T-helper 17 cell (primary cell): ENCODE data around the gene SH3RF1. TPM values are rescaled to one million over a fixed set of nuclear protein-coding genes. Genes with fewer than 3 reads are reported as not detected.

Experiments
- ATAC-seq: fragments of 150-1000 bp; cut with Tn5 transposase; 2 replicates; pipeline ENCODE4 v1.10.0; 2021; ENCODE audit warnings: mild to moderate bottlenecking, moderate library complexity
- DNase-seq, 3 donors: peaks; one replicate each; pipeline versions ENCODE4 v3.0.0 to v3.0.0-alpha.2; 2020 to 2021
- H3K9me3 ChIP-seq: one replicate; pipeline ENCODE4 v1.7.0; 2013; ENCODE audit warnings: low read length, mild to moderate bottlenecking; ENCODE audit not compliant: control insufficient read depth, poor library complexity, severe bottlenecking
- H3K27ac Mint-ChIP-seq: one replicate; pipeline ENCODE4 v1.8.0; 2022; ENCODE audit warnings: mild to moderate bottlenecking, moderate library complexity, mixed read lengths
- H3K27me3 Mint-ChIP-seq: one replicate; pipeline ENCODE4 v1.8.0; 2022; ENCODE audit warnings: mixed read lengths
- H3K36me3 Mint-ChIP-seq: one replicate; pipeline ENCODE4 v1.8.0; 2022; ENCODE audit warnings: low read depth, mixed read lengths
- H3K4me1 Mint-ChIP-seq: one replicate; pipeline ENCODE4 v1.8.0; 2022; ENCODE audit warnings: mild to moderate bottlenecking, mixed read lengths
- H3K4me3 Mint-ChIP-seq: one replicate; pipeline ENCODE4 v1.8.0; 2022; ENCODE audit warnings: mild to moderate bottlenecking, moderate library complexity, mixed read lengths
- total RNA-seq, 4 donors: library from RNA in 2 of 4; stranded (reverse) in 2 of 4; gene quantifications; one replicate each; pipeline ENCODE4 v1.2.3 and lab custom pipeline; 2022 to 2026

SH3RF1 gene
- total RNA-seq, 2 donors from 2014 or later = 0.16 to 0.42 TPM

- Mint-ChIP-seq H3K27ac (peak overlapping the region; percentile 10), H3K4me1 (peaks cover 2% of the 10 kb centered on the region), H3K4me3 (no peak overlapping the region), H3K27me3 (peaks cover 56% of the 10 kb centered on the region), H3K36me3 (no peaks in the 10 kb centered on the region)
- DNase-seq (no peak), ATAC-seq (no peak)
- H3K9me3 ChIP-seq = no peaks in the 10 kb centered on the region
These were observed 16.9 kb downstream of the SH3RF1 start for GRCh38 chr4:169253904-169254303.

DNA sequence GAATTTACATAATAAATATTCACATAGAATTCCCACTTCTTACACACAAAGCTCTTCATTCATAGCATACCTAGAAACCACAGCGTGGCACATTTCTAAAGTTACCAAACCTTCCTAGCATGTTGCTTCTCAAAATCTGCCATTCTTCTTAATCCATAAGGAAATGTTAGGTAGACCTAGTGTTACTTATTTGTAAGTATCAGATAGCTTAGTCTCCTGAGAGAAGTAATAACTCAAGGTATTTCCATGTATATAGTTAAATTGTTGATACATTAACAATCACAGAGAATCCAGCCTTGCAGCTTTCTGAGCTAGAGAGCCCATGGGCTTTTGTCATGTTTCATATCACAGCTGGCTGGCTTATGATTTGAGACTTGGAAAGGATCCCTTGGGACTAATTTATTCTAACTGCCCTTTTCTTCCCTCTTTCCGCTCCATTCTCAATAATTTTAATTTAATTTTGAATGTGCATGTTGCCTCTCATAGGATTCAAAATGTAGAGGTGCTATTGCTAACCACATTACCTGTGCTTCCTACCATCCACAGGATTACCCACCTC lies 17.6 kb downstream of the SH3RF1 start:
- H3K4me3 Mint-ChIP-seq = no peak overlapping the region
- H3K4me1 Mint-ChIP-seq = peaks cover 2% of the 10 kb centered on the region
- no peak overlapping the region for H3K27ac Mint-ChIP-seq
- no peak for ATAC-seq
- peaks cover 55% of the 10 kb centered on the region for H3K27me3 Mint-ChIP-seq
- H3K36me3 Mint-ChIP-seq = no peaks in the 10 kb centered on the region
- DNase-seq = no peak
- H3K9me3 ChIP-seq = no peaks in the 10 kb centered on the region

GRCh38 chr4:169252339-169253112 lies 18.2 kb downstream of the SH3RF1 start:
- no peak for DNase-seq
- no peak for ATAC-seq
- peaks cover 52% of the 10 kb centered on the region for H3K27me3 Mint-ChIP-seq
- no peak overlapping the region for H3K27ac Mint-ChIP-seq
- H3K4me1 Mint-ChIP-seq = peaks cover 2% of the 10 kb centered on the region
- no peak overlapping the region for H3K4me3 Mint-ChIP-seq
- no peaks in the 10 kb centered on the region for H3K9me3 ChIP-seq
- no peaks in the 10 kb centered on the region for H3K36me3 Mint-ChIP-seq

DNA sequence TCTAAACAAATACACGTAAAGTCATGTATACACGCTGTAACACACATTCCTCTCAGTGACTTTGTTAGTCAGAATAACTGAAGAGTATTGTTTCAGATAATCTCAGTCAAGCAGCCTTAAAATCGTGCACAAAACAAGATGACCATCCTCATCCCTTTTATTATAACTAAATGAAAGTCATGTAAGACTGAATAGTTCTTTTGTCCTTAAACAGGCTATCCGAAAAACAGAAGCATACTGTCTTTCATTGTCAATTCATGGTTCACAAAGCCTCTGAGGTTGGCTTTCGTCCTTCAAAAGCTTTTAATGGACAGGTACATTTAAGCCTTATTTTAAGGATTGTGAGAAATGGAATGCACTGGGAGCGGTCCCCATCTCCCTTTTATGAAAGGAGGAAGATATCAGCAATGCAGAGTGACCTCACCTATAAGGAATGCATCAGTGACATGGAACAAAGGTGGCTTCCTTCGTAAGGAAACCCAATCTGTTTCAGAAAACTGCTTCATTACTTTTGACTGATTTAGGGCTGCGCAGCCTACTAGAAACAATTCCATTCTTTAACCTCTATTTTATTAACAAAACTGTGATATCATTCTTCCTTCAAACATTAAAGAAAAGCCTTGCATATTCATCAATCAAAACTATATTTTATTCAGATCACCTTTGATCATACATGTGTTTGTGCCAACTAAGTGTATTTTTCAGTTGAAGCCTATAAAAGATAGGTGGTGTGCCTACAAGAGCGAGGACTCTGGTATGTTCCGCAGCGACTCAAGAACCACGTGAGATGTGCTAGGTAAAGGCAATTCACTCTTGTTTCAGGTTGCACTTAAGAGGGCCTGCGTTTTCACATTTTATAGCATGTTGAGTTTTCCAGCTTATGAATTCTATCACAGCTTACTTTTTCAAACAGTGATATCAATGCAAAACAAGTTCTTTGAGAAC lies 19.2 kb downstream of the SH3RF1 start:
- ATAC-seq (no peak), DNase-seq (no peak)
- peaks cover 2% of the 10 kb centered on the region for H3K4me1 Mint-ChIP-seq
- no peak overlapping the region for H3K4me3 Mint-ChIP-seq
- no peaks in the 10 kb centered on the region for H3K9me3 ChIP-seq
- no peaks in the 10 kb centered on the region for H3K36me3 Mint-ChIP-seq
- H3K27ac Mint-ChIP-seq = no peak overlapping the region
- peaks cover 47% of the 10 kb centered on the region for H3K27me3 Mint-ChIP-seq

- H3K4me3 Mint-ChIP-seq = no peak overlapping the region
- DNase-seq (no peak), ATAC-seq (no peak)
- H3K4me1 Mint-ChIP-seq = peaks cover 2% of the 10 kb centered on the region
- no peak overlapping the region for H3K27ac Mint-ChIP-seq
- peaks cover 47% of the 10 kb centered on the region for H3K27me3 Mint-ChIP-seq
- H3K36me3 Mint-ChIP-seq = no peaks in the 10 kb centered on the region
- no peaks in the 10 kb centered on the region for H3K9me3 ChIP-seq
These were observed 20.0 kb downstream of the SH3RF1 start for GRCh38 chr4:169250796-169251195.

DNA sequence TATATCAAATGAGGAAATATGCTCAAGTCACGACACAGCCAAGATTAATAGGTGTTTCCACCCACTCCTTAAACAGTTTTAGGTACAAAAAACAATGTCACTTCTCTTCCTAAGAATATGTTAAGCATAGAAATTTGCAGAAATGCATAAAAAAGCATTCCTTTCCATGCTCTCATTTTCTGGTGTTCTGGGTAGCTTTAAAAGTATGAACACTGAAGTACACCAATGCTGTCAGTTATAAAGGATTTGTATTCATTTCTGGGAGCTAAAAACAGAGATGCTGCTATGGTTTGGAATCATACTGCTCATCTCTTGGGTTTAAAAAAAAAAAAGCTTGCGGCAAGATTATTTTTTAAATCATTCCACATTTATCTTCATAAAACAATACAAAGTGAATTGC lies 20.8 kb downstream of the SH3RF1 start:
- DNase-seq (no peak), ATAC-seq (no peak)
- H3K27ac Mint-ChIP-seq = no peak overlapping the region
- H3K4me3 Mint-ChIP-seq = no peak overlapping the region
- peaks cover 2% of the 10 kb centered on the region for H3K4me1 Mint-ChIP-seq
- H3K36me3 Mint-ChIP-seq = no peaks in the 10 kb centered on the region
- peaks cover 47% of the 10 kb centered on the region for H3K27me3 Mint-ChIP-seq
- H3K9me3 ChIP-seq = no peaks in the 10 kb centered on the region

- Mint-ChIP-seq H3K27ac (no peak overlapping the region), H3K4me1 (no peaks in the 10 kb centered on the region)
These were observed 21.4 kb downstream of the SH3RF1 start for GRCh38 chr4:169249214-169249973.

DNA sequence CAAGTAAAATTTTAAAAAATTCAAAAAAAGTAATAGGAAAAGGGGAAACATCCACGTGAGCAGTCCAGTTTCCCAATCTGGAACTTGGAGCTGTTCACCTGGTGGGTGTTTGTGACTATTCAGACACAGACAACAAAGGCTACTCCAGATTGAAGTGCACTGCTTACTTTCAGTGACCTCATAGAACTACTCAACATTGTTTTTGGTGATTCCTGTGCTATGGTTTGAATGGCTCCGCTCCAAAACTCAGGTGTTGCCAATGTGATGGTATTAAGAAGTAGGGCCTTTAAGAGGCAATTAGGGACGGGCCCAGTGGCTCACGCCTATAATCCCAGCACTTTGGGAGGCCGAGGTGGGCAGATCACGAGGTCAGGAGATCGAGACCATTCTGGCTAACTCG lies 22.1 kb downstream of the SH3RF1 start:
- H3K9me3 ChIP-seq = no peaks in the 10 kb centered on the region
- DNase-seq = no peak
- Mint-ChIP-seq H3K27ac (no peak overlapping the region), H3K4me3 (no peak overlapping the region), H3K4me1 (no peaks in the 10 kb centered on the region), H3K36me3 (no peaks in the 10 kb centered on the region), H3K27me3 (peaks cover 43% of the 10 kb centered on the region)
- ATAC-seq = no peak

More at GRCh38 chr4:169249214-169249973, 21.4 kb downstream of the SH3RF1 start:
- no peak for DNase-seq
- no peaks in the 10 kb centered on the region for H3K9me3 ChIP-seq
- peaks cover 43% of the 10 kb centered on the region for H3K27me3 Mint-ChIP-seq
- H3K4me3 Mint-ChIP-seq = peak overlapping the region; percentile 54
- H3K36me3 Mint-ChIP-seq = no peaks in the 10 kb centered on the region
- ATAC-seq = no peak

DNA sequence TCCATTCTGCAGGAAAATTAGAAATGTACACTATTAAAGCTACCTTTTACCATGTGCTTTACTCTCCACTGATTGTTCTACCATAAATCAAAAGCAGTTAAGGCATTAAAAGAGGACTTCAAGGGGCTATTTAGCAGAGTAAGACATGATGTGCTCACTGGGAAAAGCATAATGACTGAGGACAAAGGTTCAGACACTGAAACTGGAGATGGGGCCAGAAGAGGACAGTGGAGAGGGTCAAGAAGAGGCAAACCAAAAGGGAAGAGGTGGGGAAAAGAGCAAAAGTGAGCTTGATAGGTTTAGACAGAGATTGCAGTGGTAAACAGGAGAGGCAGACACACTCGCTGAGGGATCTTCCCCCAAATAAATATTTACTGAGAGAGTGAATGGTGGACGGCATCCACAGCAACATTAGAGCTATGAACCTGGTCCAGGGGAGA lies 23.8 kb downstream of the SH3RF1 start:
- no peaks in the 10 kb centered on the region for H3K9me3 ChIP-seq
- ATAC-seq = no peak
- no peak overlapping the region for H3K27ac Mint-ChIP-seq
- DNase-seq = no peak
- no peak overlapping the region for H3K4me3 Mint-ChIP-seq
- peaks cover 38% of the 10 kb centered on the region for H3K27me3 Mint-ChIP-seq
- no peaks in the 10 kb centered on the region for H3K36me3 Mint-ChIP-seq
- no peaks in the 10 kb centered on the region for H3K4me1 Mint-ChIP-seq

DNA sequence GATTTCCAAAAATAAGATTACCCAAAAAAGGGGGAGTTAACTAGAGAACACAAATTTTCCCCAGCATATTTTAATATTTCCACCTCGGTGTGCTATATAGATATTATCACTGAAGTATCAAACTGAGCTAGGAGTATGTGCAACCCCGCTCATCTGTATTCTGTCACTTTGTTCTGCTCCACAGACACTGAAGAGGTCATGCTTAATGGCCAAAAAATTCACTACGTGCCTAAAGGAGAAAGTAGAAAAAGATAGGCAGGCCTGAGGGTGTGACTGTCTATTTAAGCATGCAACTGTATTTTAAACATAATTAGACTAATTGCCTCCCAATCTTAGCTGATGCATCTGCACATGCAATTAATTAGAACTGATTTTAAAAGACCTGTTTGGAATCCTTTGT lies 24.5 kb downstream of the SH3RF1 start:
- DNase-seq = no peak
- Mint-ChIP-seq H3K4me3 (no peak overlapping the region), H3K4me1 (no peaks in the 10 kb centered on the region), H3K36me3 (no peaks in the 10 kb centered on the region), H3K27ac (no peak overlapping the region), H3K27me3 (peaks cover 39% of the 10 kb centered on the region)
- ATAC-seq = no peak
- no peaks in the 10 kb centered on the region for H3K9me3 ChIP-seq

DNA sequence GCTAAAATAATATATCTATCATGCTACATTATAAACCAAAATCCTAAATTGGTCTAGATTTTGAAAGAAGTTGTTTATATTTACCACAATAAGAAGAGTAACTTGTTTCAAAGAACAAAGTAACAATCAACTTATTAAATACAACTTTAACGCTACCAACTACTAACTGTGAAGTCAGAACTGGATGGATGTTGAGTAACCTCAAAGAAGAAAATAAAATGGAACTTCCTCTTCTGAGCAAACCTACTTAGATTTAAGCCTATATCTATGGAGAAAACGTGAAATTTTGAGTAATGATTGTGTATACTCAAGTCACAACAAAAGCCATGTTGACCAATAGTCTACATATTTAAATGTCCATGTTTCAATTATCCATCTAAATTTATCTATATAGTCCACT lies 25.7 kb downstream of the SH3RF1 start:
- ATAC-seq (no peak), DNase-seq (no peak)
- Mint-ChIP-seq H3K36me3 (no peaks in the 10 kb centered on the region), H3K27me3 (peaks cover 30% of the 10 kb centered on the region), H3K27ac (no peak overlapping the region), H3K4me3 (no peak overlapping the region), H3K4me1 (no peaks in the 10 kb centered on the region)
- no peaks in the 10 kb centered on the region for H3K9me3 ChIP-seq

GRCh38 chr4:169243825-169244609 lies 26.7 kb downstream of the SH3RF1 start:
- DNase-seq (no peak), ATAC-seq (no peak)
- peaks cover 24% of the 10 kb centered on the region for H3K27me3 Mint-ChIP-seq
- no peaks in the 10 kb centered on the region for H3K9me3 ChIP-seq
- no peak overlapping the region for H3K27ac Mint-ChIP-seq
- no peak overlapping the region for H3K4me3 Mint-ChIP-seq
- peaks cover 2% of the 10 kb centered on the region for H3K36me3 Mint-ChIP-seq
- no peaks in the 10 kb centered on the region for H3K4me1 Mint-ChIP-seq
